Adrenal gland (tissue), 5 donors: ENCODE results near the gene C22orf31.

Experiments used
- POLR2A ChIP-seq, 2 donors: fragments of 450-650 bp; IDR thresholded peaks; one replicate each; pipeline ENCODE4 v1.6.1; 2017; ENCODE audit warnings: antibody characterized with exemption in 2 of 2, mild to moderate bottlenecking in 2 of 2, moderate library complexity in 1 of 2
- TF ChIP-seq, protein P1 (sequence below), 6 experiments: fragments of 450-650 bp in 4 of 6; fragments of 200-600 bp in 2 of 6; sonication (generic) in 1 of 6; IDR thresholded peaks; 1 replicate in 5 of 6; 2 replicates in 1 of 6; pipeline versions ENCODE4 v1.5.1 to v1.8.0; 2016 to 2021; ENCODE audit warnings: antibody characterized with exemption in 6 of 6, mild to moderate bottlenecking in 2 of 6, moderate library complexity in 1 of 6
- donor health status: DM: no; HTN: no; CAD: no.

DNA sequence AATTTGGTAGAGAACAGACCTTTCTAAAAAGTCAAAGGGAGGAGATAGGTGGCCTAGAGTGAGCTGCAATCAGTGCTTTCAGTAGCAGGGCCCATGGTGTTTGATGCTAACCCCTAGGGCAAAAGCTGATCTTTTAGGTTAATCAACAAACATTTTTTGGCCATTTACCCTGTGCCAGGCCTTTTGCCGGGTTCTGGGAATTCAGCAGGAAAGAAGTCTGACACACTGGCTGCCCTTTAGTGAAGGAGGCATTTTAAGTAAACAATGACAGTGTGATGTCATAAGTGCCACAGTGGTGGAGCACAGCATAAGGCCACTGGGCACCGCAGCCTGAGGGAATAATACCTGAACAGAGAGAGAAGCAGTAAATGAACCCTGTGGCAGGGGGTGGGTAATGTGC, 29.0 kb downstream of the C22orf31 start:
- TF ChIP-seq, protein P1, sequence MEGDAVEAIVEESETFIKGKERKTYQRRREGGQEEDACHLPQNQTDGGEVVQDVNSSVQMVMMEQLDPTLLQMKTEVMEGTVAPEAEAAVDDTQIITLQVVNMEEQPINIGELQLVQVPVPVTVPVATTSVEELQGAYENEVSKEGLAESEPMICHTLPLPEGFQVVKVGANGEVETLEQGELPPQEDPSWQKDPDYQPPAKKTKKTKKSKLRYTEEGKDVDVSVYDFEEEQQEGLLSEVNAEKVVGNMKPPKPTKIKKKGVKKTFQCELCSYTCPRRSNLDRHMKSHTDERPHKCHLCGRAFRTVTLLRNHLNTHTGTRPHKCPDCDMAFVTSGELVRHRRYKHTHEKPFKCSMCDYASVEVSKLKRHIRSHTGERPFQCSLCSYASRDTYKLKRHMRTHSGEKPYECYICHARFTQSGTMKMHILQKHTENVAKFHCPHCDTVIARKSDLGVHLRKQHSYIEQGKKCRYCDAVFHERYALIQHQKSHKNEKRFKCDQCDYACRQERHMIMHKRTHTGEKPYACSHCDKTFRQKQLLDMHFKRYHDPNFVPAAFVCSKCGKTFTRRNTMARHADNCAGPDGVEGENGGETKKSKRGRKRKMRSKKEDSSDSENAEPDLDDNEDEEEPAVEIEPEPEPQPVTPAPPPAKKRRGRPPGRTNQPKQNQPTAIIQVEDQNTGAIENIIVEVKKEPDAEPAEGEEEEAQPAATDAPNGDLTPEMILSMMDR (IDR thresholded peaks at IDR 0.05), result no peak
- TF ChIP-seq POLR2A (IDR thresholded peaks at IDR 0.05), result no peak
